NOMO-1 treated with dmso at 0.1 percent for 144 hours (cell line): ENCODE results near the gene RHBDD3.

Source experiments
- DNase-seq: peaks from one replicate; lab custom pipeline; 2025; ENCODE audit not compliant: unreplicated experiment; lab: John Stamatoyannopoulos, UW

The RHBDD3 gene

GRCh38 chr22:29306175-29306834, 38.5 kb upstream of the RHBDD3 start, which contains the start of gene GAS2L1:
TSS of gene GAS2L1 (plus strand) at chr22:29306650. CDS start at chr22:29308106, 1,456 bp downstream.
- peak; percentile 55 for DNase-seq

- no peak for DNase-seq
Measured at GRCh38 chr22:29305836-29306174, 38.0 kb upstream of the RHBDD3 start.

- no peak for DNase-seq
Measured at GRCh38 chr22:29302681-29303465, 35.1 kb upstream of the RHBDD3 start.

- no peak for DNase-seq
Measured at GRCh38 chr22:29302402-29302680, 34.6 kb upstream of the RHBDD3 start.

- no peak for DNase-seq
Measured at GRCh38 chr22:29301716-29302401, 34.1 kb upstream of the RHBDD3 start.

GRCh38 chr22:29300807-29301601, 33.2 kb upstream of the RHBDD3 start:
- DNase-seq, result no peak

GRCh38 chr22:29300467-29300806, 32.7 kb upstream of the RHBDD3 start:
- no peak for DNase-seq

GRCh38 chr22:29299136-29299900, 31.5 kb upstream of the RHBDD3 start:
- no peak for DNase-seq

- DNase-seq, result no peak
Measured at GRCh38 chr22:29298641-29299040, 30.9 kb upstream of the RHBDD3 start.

- DNase-seq, result no peak
Measured at GRCh38 chr22:29292379-29292778, 24.6 kb upstream of the RHBDD3 start.

- DNase-seq, result no peak
Measured at GRCh38 chr22:29291215-29291614, 23.4 kb upstream of the RHBDD3 start.

- no peak for DNase-seq
Measured at GRCh38 chr22:29290061-29290460, 22.3 kb upstream of the RHBDD3 start.

GRCh38 chr22:29288837-29289236, 21.1 kb upstream of the RHBDD3 start:
- DNase-seq, result no peak

- DNase-seq, result no peak
Measured at GRCh38 chr22:29284196-29284595, 16.4 kb upstream of the RHBDD3 start.

- DNase-seq, result no peak
Measured at GRCh38 chr22:29277927-29278326, 10.1 kb upstream of the RHBDD3 start.

GRCh38 chr22:29275819-29276565, 8.2 kb upstream of the RHBDD3 start:
- no peak for DNase-seq

GRCh38 chr22:29275167-29275566, 7.4 kb upstream of the RHBDD3 start:
- DNase-seq, result no peak

GRCh38 chr22:29272624-29273023, 4.8 kb upstream of the RHBDD3 start:
- no peak for DNase-seq

GRCh38 chr22:29270475-29271271, 2.9 kb upstream of the RHBDD3 start:
- DNase-seq, result peak; percentile 45
